Mesenchymal stem cell (in vitro differentiated cells and primary cell): Measurements from ENCODE around the gene APH1A. TPM values are rescaled to one million over a fixed set of nuclear protein-coding genes. Genes with fewer than 3 reads are reported as not detected.
"Not testable (repeated sequence)": the region's sequence is repeated elsewhere in the genome, so short reads cannot be mapped to it uniquely, and the experiment has no call there.

Experiments used
- DNase-seq: peaks from one replicate; pipeline ENCODE4 v3.0.0-alpha.2; 2013
- H2AFZ ChIP-seq: one replicate; pipeline ENCODE4 v1.6.1; 2013; ENCODE audit warnings: low read depth, mild to moderate bottlenecking, control low read depth, inconsistent platforms, low read length, moderate library complexity
- H2AK5ac ChIP-seq: 2 replicates; pipeline ENCODE4 v1.6.1; 2013; ENCODE audit warnings: low read length, moderate library complexity, mild to moderate bottlenecking, inconsistent platforms; ENCODE audit not compliant: severe bottlenecking
- H2BK120ac ChIP-seq: one replicate; pipeline ENCODE4 v1.6.1; 2013; ENCODE audit warnings: low read depth, mild to moderate bottlenecking, inconsistent platforms, low read length, moderate library complexity
- H2BK12ac ChIP-seq, 2 experiments: one replicate each; pipeline ENCODE4 v1.6.1; 2013; ENCODE audit warnings: inconsistent platforms in 2 of 2, low read length in 2 of 2, mild to moderate bottlenecking in 2 of 2, moderate library complexity in 2 of 2, control low read depth in 1 of 2
- H2BK15ac ChIP-seq: one replicate; pipeline ENCODE4 v1.6.1; 2013; ENCODE audit warnings: mild to moderate bottlenecking, low read depth, inconsistent platforms; ENCODE audit not compliant: poor library complexity, severe bottlenecking
- H2BK5ac ChIP-seq: 2 replicates; pipeline ENCODE4 v1.6.1; 2013; ENCODE audit warnings: low read depth, mild to moderate bottlenecking, low read length, control low read depth, inconsistent platforms; ENCODE audit not compliant: poor library complexity, severe bottlenecking
- H3K14ac ChIP-seq, 2 experiments: one replicate each; pipeline ENCODE4 v1.6.1; 2013; ENCODE audit warnings: inconsistent platforms in 2 of 2, low read length in 2 of 2, control low read depth in 1 of 2, mild to moderate bottlenecking in 1 of 2, moderate library complexity in 1 of 2
- H3K18ac ChIP-seq, 2 experiments: one replicate each; pipeline ENCODE4 v1.6.1; 2013; ENCODE audit warnings: inconsistent platforms in 2 of 2, low read length in 2 of 2, control low read depth in 1 of 2, low read depth in 1 of 2, mild to moderate bottlenecking in 1 of 2
- H3K23ac ChIP-seq, 2 experiments: one replicate each; pipeline ENCODE4 v1.6.1; 2013; ENCODE audit warnings: inconsistent platforms in 2 of 2, low read length in 2 of 2, mild to moderate bottlenecking in 2 of 2, moderate library complexity in 2 of 2, control low read depth in 1 of 2
- H3K27ac ChIP-seq: 2 replicates; pipeline ENCODE4 v1.5.1; 2013; ENCODE audit warnings: mild to moderate bottlenecking, moderate library complexity, low read length, control low read depth, inconsistent platforms; ENCODE audit not compliant: poor library complexity, severe bottlenecking
- H3K27me3 ChIP-seq, 2 experiments: 2 replicates each; pipeline versions ENCODE4 v1.6.1 to v1.7.0; 2013; ENCODE audit warnings: low read length in 2 of 2, mild to moderate bottlenecking in 2 of 2, moderate library complexity in 2 of 2, control low read depth in 1 of 2, inconsistent platforms in 1 of 2; ENCODE audit not compliant: control insufficient read depth in 1 of 2, insufficient read depth in 1 of 2
- H3K36me3 ChIP-seq, 2 experiments: 2 replicates each; pipeline versions ENCODE4 v1.6.1 to v1.7.0; 2013; ENCODE audit warnings: low read length in 2 of 2, control low read depth in 1 of 2, inconsistent platforms in 1 of 2, low read depth in 1 of 2, mild to moderate bottlenecking in 1 of 2; ENCODE audit not compliant: insufficient read depth in 2 of 2, control insufficient read depth in 1 of 2
- H3K4ac ChIP-seq, 2 experiments: one replicate each; pipeline ENCODE4 v1.6.1; 2013; ENCODE audit warnings: inconsistent platforms in 2 of 2, low read length in 2 of 2, mild to moderate bottlenecking in 2 of 2, moderate library complexity in 2 of 2, control low read depth in 1 of 2, low read depth in 1 of 2
- H3K4me1 ChIP-seq: 2 replicates; pipeline ENCODE4 v1.6.1; 2013; ENCODE audit warnings: low read depth, low read length, control low read depth; ENCODE audit not compliant: control insufficient read depth, insufficient read depth
- H3K4me2 ChIP-seq: 2 replicates; pipeline ENCODE4 v1.6.1; 2013; ENCODE audit warnings: low read length, mild to moderate bottlenecking, inconsistent platforms; ENCODE audit not compliant: poor library complexity, severe bottlenecking
- H3K4me3 ChIP-seq, 2 experiments: 2 replicates each; pipeline versions ENCODE4 v1.5.1 to v1.7.0; 2013; ENCODE audit warnings: low read length in 2 of 2, mild to moderate bottlenecking in 2 of 2, control low read depth in 1 of 2, low read depth in 1 of 2; ENCODE audit not compliant: insufficient read depth in 1 of 2
- H3K79me1 ChIP-seq: replicated peaks from 2 replicates; pipeline ENCODE4 v1.6.1; 2013; ENCODE audit warnings: mild to moderate bottlenecking, control low read depth, low read length, inconsistent platforms; ENCODE audit not compliant: poor library complexity, severe bottlenecking
- H3K9ac ChIP-seq: 2 replicates; pipeline ENCODE4 v1.7.0; 2013; ENCODE audit warnings: mild to moderate bottlenecking, low read length, moderate library complexity
- H3K9me3 ChIP-seq: 2 replicates; pipeline ENCODE4 v1.7.0; 2013; ENCODE audit warnings: mild to moderate bottlenecking, low read length; ENCODE audit not compliant: control insufficient read depth
- H4K8ac ChIP-seq: one replicate; pipeline ENCODE4 v1.6.1; 2013; ENCODE audit warnings: inconsistent platforms, mild to moderate bottlenecking, low read length, moderate library complexity
- H4K91ac ChIP-seq: one replicate; pipeline ENCODE4 v1.6.1; 2013; ENCODE audit warnings: mild to moderate bottlenecking, low read length, inconsistent platforms
- WGBS: methylation state at CpG from one replicate; pipeline ENCODE4 v1.1.7; 2013; ENCODE audit warnings: mixed read lengths; 5-methylcytosine and 5-hydroxymethylcytosine counted together
- polyA plus RNA-seq, 2 experiments: library from polyadenylated mRNA; stranded (reverse); fragments of 200-250 nt; gene quantifications; one replicate each; pipeline ENCODE4 v1.2.3, GENCODE V29; 2013

The APH1A gene
- polyA plus RNA-seq (2013, experiment 1 of 2): 79.8 TPM
- polyA plus RNA-seq (2013, experiment 2 of 2): 80.8 TPM

DNA sequence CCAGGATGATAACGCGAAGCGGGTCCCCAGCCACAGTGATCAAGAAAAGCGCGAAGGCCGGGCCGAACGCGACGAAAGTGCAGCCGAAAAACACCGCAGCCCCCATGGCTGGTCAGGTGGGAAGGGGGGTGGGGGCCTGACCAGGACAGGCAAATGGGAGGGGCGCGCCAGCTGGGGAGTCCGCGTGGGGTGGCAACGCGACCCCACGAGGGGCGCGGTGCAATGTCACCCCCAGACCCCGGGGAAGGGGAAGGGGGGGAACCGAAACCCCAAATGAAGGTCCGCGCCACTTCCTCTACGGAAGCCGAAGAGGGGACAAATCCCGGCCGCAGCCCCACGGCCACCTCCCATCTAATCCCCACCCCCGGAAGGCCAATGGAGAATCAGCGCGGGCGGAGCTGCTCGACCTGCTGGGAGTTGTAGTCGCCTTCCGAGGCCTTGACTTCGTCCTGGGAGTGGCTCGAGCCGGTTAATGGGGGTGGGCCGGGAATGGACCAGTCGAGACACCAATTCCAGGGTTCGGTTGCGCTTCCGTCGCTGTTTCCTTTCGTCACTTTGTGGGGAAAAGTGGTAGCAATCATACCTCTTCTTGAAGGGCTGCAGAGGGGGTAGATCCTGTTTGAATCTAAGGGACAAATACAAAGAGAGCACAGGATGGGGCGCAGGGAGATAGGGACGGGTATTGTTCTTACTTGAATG, at the start of gene APH1A:
Gene APH1A, minus strand, starts transcription at position 312 of the 699 bp plus-strand sequence. Its CDS starts 206 bp downstream, at position 106.
- Histone ChIP-seq H3K4me2 (peak within 1 kb of the TSS; percentile 85), H3K79me1 (peaks cover 13% of the 10 kb centered on the region), H2BK120ac (peak within 1 kb of the TSS; percentile 50), H3K27me3 (no peaks in the 10 kb centered on the region), H4K8ac (peak within 1 kb of the TSS; percentile 95), H3K4ac (peak within 1 kb of the TSS; percentile 75 to 95), H3K27ac (peak within 1 kb of the TSS; percentile 64), H2AK5ac (peak within 1 kb of the TSS; percentile 24), H2BK12ac (no peak within 1 kb of the TSS), H3K4me1 (peaks cover 11% of the 10 kb centered on the region), H3K9ac (peak within 1 kb of the TSS; percentile 98), H3K18ac (peak within 1 kb of the TSS; percentile 50 to 95), H3K14ac (peak within 1 kb of the TSS in 1 of 2 experiments; percentile 84), H3K23ac (no peak within 1 kb of the TSS), H3K4me3 (peak within 1 kb of the TSS; percentile 68 to 100), H3K36me3 (peaks cover 14 to 33% of the 10 kb centered on the region in 2 experiments), H3K9me3 (no peaks in the 10 kb centered on the region), H2BK15ac (peak within 1 kb of the TSS; percentile 84), H2AFZ (peak within 1 kb of the TSS; percentile 84), H2BK5ac (peak within 1 kb of the TSS; percentile 59), H4K91ac (peak within 1 kb of the TSS; percentile 61)
- WGBS: 1% methylated on average over 40 of the region's 49 CpGs
- DNase-seq: peak; percentile 96

DNA sequence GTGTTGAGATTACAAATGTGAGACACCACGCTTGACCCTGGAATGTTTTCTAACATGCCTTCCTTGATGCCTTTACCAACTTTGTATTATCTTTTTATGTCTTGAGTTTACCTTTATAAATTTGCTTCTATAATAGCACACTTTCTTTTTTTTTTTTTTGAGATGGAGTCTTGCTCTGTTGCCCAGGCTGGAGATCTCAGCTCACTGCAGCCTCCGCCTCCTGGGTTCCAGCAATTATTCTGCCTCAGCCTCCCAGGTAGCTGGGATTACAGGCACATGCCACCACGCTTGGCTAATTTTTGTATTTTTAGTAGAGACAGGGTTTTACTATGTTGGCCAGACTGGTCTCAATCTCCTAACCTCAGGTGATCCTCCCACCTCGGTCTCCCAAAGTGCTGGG, 45.9 kb upstream of the APH1A start:
- DNase-seq, H4K8ac ChIP-seq, H2AK5ac ChIP-seq, H3K14ac ChIP-seq, H3K9ac ChIP-seq, H3K9me3 ChIP-seq, H3K27me3 ChIP-seq, H2BK15ac ChIP-seq, H2AFZ ChIP-seq, H3K79me1 ChIP-seq, H3K36me3 ChIP-seq, H2BK5ac ChIP-seq, H2BK120ac ChIP-seq, H3K4me1 ChIP-seq, H4K91ac ChIP-seq, H3K27ac ChIP-seq, H3K4ac ChIP-seq, H3K23ac ChIP-seq, H2BK12ac ChIP-seq, H3K4me2 ChIP-seq, H3K18ac ChIP-seq, H3K4me3 ChIP-seq: not testable (repeated sequence)
- WGBS: 78% methylated on average over 2 of the region's 4 CpGs

DNA sequence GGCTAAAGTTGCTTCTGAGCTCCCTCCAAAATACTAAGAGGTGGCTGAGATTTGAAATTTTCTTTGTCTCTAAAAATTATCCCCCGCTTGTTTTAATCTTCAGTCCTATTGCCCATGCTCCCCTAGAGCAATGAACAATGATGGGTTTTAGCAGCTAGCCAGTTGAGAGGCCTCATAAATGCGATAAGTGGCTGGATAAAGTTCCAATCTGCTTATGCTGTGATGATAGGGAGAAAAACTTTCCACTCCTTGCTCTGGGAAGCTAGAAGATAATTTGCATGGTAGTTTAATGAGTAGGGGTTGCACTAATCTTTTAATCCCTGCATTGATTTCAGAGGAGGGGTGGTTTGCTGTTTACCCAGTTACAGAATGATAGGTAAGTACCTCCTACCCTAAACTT, 42.9 kb upstream of the APH1A start:
- H3K14ac ChIP-seq: no peak overlapping the region
- H3K4me2 ChIP-seq: no peak overlapping the region
- H3K4me3 ChIP-seq: no peak overlapping the region
- H2BK120ac ChIP-seq: no peak overlapping the region
- H2BK15ac ChIP-seq: no peak overlapping the region
- no peaks in the 10 kb centered on the region for H3K27me3 ChIP-seq
- peaks cover 17 to 21% of the 10 kb centered on the region in 2 experiments for H3K36me3 ChIP-seq
- no peak overlapping the region for H3K27ac ChIP-seq
- H4K8ac ChIP-seq: no peak overlapping the region
- H4K91ac ChIP-seq: no peak overlapping the region
- H2AFZ ChIP-seq: no peak overlapping the region
- H3K9ac ChIP-seq: no peak overlapping the region
- H3K79me1 ChIP-seq: no peaks in the 10 kb centered on the region
- DNase-seq: no peak
- H3K4me1 ChIP-seq: no peaks in the 10 kb centered on the region
- no peak overlapping the region for H3K18ac ChIP-seq
- no peak overlapping the region for H2BK12ac ChIP-seq
- H3K4ac ChIP-seq: no peak overlapping the region
- no peak overlapping the region for H2BK5ac ChIP-seq
- no peak overlapping the region for H2AK5ac ChIP-seq
- no peak overlapping the region for H3K23ac ChIP-seq
- H3K9me3 ChIP-seq: no peaks in the 10 kb centered on the region
- WGBS: 100% methylated on average over 2 of the region's 2 CpGs

DNA sequence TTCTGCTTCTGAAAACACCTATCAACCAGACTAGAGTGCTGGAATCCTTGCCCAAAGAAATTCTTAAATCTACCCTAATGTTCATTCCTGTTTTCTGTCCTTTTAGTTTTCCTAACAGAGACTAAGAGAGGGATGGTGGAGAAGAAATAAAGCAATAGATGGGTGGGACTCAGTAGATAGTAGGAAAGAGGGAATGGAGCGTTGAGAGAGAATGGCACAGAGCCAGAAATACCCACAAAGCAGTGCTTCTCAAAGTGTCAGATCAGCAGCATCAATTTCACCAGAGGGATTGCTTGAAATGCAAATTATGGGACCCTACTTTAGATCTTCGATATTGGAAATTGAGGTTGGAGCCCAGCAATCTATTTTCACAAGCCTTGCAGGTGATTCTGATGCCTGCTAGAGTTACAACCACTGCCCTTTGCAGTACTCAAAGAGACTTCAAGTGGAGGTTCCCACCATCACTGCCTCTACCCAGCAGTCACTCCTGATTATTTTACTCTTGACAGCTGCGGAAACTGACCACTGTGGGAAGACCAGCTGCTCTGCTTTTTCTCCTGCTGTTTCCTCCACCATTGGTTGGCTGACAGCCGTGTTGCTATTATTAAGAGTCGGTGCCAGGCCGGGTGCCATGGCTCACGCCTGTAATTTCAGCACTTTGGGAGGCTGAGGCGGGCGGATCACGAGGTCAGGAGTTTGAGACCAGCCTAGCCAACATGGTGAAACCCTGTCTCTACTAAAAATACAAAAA, 41.1 kb upstream of the APH1A start:
- no peak overlapping the region for H2BK5ac ChIP-seq
- H2AFZ ChIP-seq: no peak overlapping the region
- no peak overlapping the region for H4K8ac ChIP-seq
- H3K4me1 ChIP-seq: no peaks in the 10 kb centered on the region
- peaks cover 2% of the 10 kb centered on the region for H3K79me1 ChIP-seq
- WGBS: 93% methylated on average over 10 of the region's 10 CpGs
- H3K9me3 ChIP-seq: no peaks in the 10 kb centered on the region
- H3K36me3 ChIP-seq: peaks cover 22 to 34% of the 10 kb centered on the region in 2 experiments
- H4K91ac ChIP-seq: no peak overlapping the region
- DNase-seq: no peak
- no peaks in the 10 kb centered on the region for H3K27me3 ChIP-seq
- H3K4me3 ChIP-seq: no peak overlapping the region
- H2BK15ac ChIP-seq: no peak overlapping the region
- H2BK120ac ChIP-seq: no peak overlapping the region
- no peak overlapping the region for H3K23ac ChIP-seq
- H3K27ac ChIP-seq: no peak overlapping the region
- H3K9ac ChIP-seq: no peak overlapping the region
- H2BK12ac ChIP-seq: no peak overlapping the region
- H3K4ac ChIP-seq: no peak overlapping the region
- no peak overlapping the region for H3K18ac ChIP-seq
- H2AK5ac ChIP-seq: no peak overlapping the region
- no peak overlapping the region for H3K4me2 ChIP-seq
- no peak overlapping the region for H3K14ac ChIP-seq
